ENCODE results near the gene SLC39A8.
A peak's percentile ranks its signal among the peaks of the same experiment; 100 is the strongest.

Gene SLC39A8

DNA sequence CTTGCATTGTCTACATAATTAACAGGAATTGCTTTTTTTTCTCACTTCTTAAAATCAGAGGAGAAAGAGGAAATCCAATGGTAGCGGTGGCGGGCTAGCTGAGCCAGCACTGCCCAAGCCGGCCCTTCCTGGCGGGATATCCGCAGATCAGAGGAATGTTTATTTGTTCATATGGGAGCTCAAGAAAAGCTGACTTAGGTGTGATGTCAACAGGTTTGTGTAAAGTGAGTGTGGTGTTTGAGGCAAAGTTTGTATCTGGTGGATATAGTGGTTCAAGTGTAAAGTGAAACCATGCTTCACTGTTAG is 466 bp upstream of the SLC39A8 start:
- TF ChIP-seq, protein P1, sequence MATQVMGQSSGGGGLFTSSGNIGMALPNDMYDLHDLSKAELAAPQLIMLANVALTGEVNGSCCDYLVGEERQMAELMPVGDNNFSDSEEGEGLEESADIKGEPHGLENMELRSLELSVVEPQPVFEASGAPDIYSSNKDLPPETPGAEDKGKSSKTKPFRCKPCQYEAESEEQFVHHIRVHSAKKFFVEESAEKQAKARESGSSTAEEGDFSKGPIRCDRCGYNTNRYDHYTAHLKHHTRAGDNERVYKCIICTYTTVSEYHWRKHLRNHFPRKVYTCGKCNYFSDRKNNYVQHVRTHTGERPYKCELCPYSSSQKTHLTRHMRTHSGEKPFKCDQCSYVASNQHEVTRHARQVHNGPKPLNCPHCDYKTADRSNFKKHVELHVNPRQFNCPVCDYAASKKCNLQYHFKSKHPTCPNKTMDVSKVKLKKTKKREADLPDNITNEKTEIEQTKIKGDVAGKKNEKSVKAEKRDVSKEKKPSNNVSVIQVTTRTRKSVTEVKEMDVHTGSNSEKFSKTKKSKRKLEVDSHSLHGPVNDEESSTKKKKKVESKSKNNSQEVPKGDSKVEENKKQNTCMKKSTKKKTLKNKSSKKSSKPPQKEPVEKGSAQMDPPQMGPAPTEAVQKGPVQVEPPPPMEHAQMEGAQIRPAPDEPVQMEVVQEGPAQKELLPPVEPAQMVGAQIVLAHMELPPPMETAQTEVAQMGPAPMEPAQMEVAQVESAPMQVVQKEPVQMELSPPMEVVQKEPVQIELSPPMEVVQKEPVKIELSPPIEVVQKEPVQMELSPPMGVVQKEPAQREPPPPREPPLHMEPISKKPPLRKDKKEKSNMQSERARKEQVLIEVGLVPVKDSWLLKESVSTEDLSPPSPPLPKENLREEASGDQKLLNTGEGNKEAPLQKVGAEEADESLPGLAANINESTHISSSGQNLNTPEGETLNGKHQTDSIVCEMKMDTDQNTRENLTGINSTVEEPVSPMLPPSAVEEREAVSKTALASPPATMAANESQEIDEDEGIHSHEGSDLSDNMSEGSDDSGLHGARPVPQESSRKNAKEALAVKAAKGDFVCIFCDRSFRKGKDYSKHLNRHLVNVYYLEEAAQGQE (IDR thresholded peaks at IDR 0.05; ENCODE audit: insufficient replicate concordance, low read depth) = no peak
- TF ChIP-seq, protein P2, sequence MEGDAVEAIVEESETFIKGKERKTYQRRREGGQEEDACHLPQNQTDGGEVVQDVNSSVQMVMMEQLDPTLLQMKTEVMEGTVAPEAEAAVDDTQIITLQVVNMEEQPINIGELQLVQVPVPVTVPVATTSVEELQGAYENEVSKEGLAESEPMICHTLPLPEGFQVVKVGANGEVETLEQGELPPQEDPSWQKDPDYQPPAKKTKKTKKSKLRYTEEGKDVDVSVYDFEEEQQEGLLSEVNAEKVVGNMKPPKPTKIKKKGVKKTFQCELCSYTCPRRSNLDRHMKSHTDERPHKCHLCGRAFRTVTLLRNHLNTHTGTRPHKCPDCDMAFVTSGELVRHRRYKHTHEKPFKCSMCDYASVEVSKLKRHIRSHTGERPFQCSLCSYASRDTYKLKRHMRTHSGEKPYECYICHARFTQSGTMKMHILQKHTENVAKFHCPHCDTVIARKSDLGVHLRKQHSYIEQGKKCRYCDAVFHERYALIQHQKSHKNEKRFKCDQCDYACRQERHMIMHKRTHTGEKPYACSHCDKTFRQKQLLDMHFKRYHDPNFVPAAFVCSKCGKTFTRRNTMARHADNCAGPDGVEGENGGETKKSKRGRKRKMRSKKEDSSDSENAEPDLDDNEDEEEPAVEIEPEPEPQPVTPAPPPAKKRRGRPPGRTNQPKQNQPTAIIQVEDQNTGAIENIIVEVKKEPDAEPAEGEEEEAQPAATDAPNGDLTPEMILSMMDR (IDR thresholded peaks at IDR 0.05; ENCODE audit: insufficient read depth, low read length) = no peak
- TF ChIP-seq SPI1 (IDR thresholded peaks at IDR 0.05; ENCODE audit: borderline replicate concordance, low read depth) = peak; percentile 57; the same call in 1 of the 2 replicates
- Histone ChIP-seq H3K4me3 (replicated peaks; ENCODE audit: insufficient read depth, low read length) (peak overlapping the region; percentile 67), H3K27me3 (ENCODE audit: insufficient read depth, poor library complexity, severe bottlenecking) (no peaks in the 10 kb centered on the region), H3K27ac (replicated peaks) (peak overlapping the region; percentile 98)
- DNase-seq (ENCODE audit: low read depth in 1 of 2, low spot score in 1 of 2) = no peak

GRCh38 chr4:102344520-102344953 is 745 bp downstream of the SLC39A8 start:
- H3K4me3 ChIP-seq (replicated peaks; ENCODE audit: insufficient read depth, low read length) = peak overlapping the region; percentile 67
- peak overlapping the region; percentile 98 for H3K27ac ChIP-seq (replicated peaks)
- TF ChIP-seq, protein P1 (IDR thresholded peaks at IDR 0.05; ENCODE audit: insufficient replicate concordance, low read depth) = no peak
- peak; percentile 56 for TF ChIP-seq POLR2AphosphoS5 (IDR thresholded peaks at IDR 0.05; ENCODE audit: low read depth)
- no peaks in the 10 kb centered on the region for H3K27me3 ChIP-seq (ENCODE audit: insufficient read depth, poor library complexity, severe bottlenecking)
- peak; percentile 57 to 72 for DNase-seq (ENCODE audit: low read depth in 1 of 2, low spot score in 1 of 2)

GRCh38 chr4:102343964-102344519 is 1.2 kb downstream of the SLC39A8 start:
- H3K4me3 ChIP-seq (replicated peaks; ENCODE audit: insufficient read depth, low read length) = peak overlapping the region; percentile 67
- TF ChIP-seq SPI1 (IDR thresholded peaks at IDR 0.05; ENCODE audit: borderline replicate concordance, low read depth) (no peak), GABPA (IDR thresholded peaks at IDR 0.05; ENCODE audit: low read depth) (no peak), POLR2AphosphoS5 (IDR thresholded peaks at IDR 0.05; ENCODE audit: low read depth) (no peak)
- TF ChIP-seq, protein P2 (IDR thresholded peaks at IDR 0.05; ENCODE audit: insufficient read depth, low read length) = no peak
- TF ChIP-seq, protein P1 (IDR thresholded peaks at IDR 0.05; ENCODE audit: insufficient replicate concordance, low read depth) = no peak
- peak in 1 of 2 experiments; percentile 63 for DNase-seq (ENCODE audit: low read depth in 1 of 2, low spot score in 1 of 2)
- H3K27ac ChIP-seq (replicated peaks) = peak overlapping the region; percentile 98
- no peaks in the 10 kb centered on the region for H3K27me3 ChIP-seq (ENCODE audit: insufficient read depth, poor library complexity, severe bottlenecking)

All from HL-60 (cell line).